SK-N-SH (cell line): ENCODE measurements around the gene FABP3. TPM values are rescaled to one million over a fixed set of nuclear protein-coding genes. Genes with fewer than 3 reads are reported as not detected.

Experiments
- CTCF ChIA-PET: fragments of 300-600, 350-600 bp; formaldehyde crosslinking; extraction: SDS; loops from one replicate; lab custom pipeline; 2021; lab: Yijun Ruan, JAX
- POLR2A ChIA-PET: fragments of 350-600 bp; sonication (Branson Sonifier 250); formaldehyde crosslinking; extraction: SDS; loops from one replicate; lab custom pipeline; 2020; ENCODE audit warnings: antibody characterized with exemption, inconsistent platforms; lab: Yijun Ruan, JAX
- DNase-seq: peaks from one replicate; pipeline ENCODE4 v3.0.0; 2012
- H2AFZ ChIP-seq: fragments of 200-600 bp; sonication (generic); 2 replicates; pipeline ENCODE4 v1.8.1; 2016; ENCODE audit warnings: antibody characterized with exemption, mild to moderate bottlenecking, low read depth
- H3F3A ChIP-seq: fragments of 200-600 bp; sonication (generic); replicated peaks from 2 replicates; pipeline ENCODE3; 2016; ENCODE audit warnings: antibody characterized with exemption, mild to moderate bottlenecking; ENCODE audit not compliant: insufficient read depth
- H3K27ac ChIP-seq, 2 experiments: fragments of 200-500 bp in 1 of 2; fragments of 200-600 bp in 1 of 2; sonication (Bioruptor generic) in 1 of 2; sonication (generic), shearing (Covaris generic) in 1 of 2; 2 replicates each; pipeline versions ENCODE4 v1.5.1 to v1.6.1; 2014 to 2016; ENCODE audit warnings: low read depth in 2 of 2, inconsistent platforms in 1 of 2, low read length in 1 of 2, mild to moderate bottlenecking in 1 of 2, mixed read lengths in 1 of 2
- H3K27me3 ChIP-seq: fragments of 200-600 bp; sonication (generic), shearing (Covaris generic); 2 replicates; pipeline ENCODE4 v1.6.1; 2016; ENCODE audit warnings: mixed run types; ENCODE audit not compliant: insufficient read depth
- H3K36me3 ChIP-seq, 2 experiments: fragments of 200-500 bp in 1 of 2; fragments of 200-600 bp in 1 of 2; sonication (Bioruptor generic) in 1 of 2; sonication (generic) in 1 of 2; replicated peaks in 1 of 2; 2 replicates each; pipeline versions ENCODE3 to v1.5.1; 2014 to 2016; ENCODE audit warnings: low read length in 1 of 2, mild to moderate bottlenecking in 1 of 2; ENCODE audit not compliant: insufficient read depth in 2 of 2, control insufficient read depth in 1 of 2
- H3K4me1 ChIP-seq, 2 experiments: fragments of 200-500 bp in 1 of 2; fragments of 200-600 bp in 1 of 2; sonication (Bioruptor generic) in 1 of 2; sonication (generic), shearing (Covaris generic) in 1 of 2; 2 replicates each; pipeline versions ENCODE4 v1.5.1 to v1.6.1; 2014 to 2016; ENCODE audit warnings: low read depth in 1 of 2, low read length in 1 of 2, mixed run types in 1 of 2; ENCODE audit not compliant: insufficient read depth in 2 of 2, control insufficient read depth in 1 of 2
- H3K4me2 ChIP-seq: fragments of 200-600 bp; sonication (generic), shearing (Covaris generic); 2 replicates; pipeline ENCODE4 v1.6.1; 2017; ENCODE audit warnings: mixed run types
- H3K4me3 ChIP-seq, 2 experiments: fragments of 200-500 bp in 1 of 2; fragments of 200-600 bp in 1 of 2; sonication (Bioruptor generic) in 1 of 2; sonication (generic), shearing (Covaris generic) in 1 of 2; 2 replicates each; pipeline versions ENCODE4 v1.5.1 to v1.8.1; 2014 to 2016; ENCODE audit warnings: low read depth in 2 of 2, inconsistent platforms in 1 of 2, low read length in 1 of 2, mild to moderate bottlenecking in 1 of 2, mixed read lengths in 1 of 2, moderate library complexity in 1 of 2
- H3K79me2 ChIP-seq: fragments of 200-600 bp; sonication (generic); 2 replicates; pipeline ENCODE4 v1.8.1; 2017; ENCODE audit warnings: mild to moderate bottlenecking; ENCODE audit not compliant: insufficient read depth
- H3K9ac ChIP-seq: fragments of 200-600 bp; sonication (generic); 2 replicates; pipeline ENCODE4 v1.6.1; 2017; ENCODE audit warnings: mixed run types
- H3K9me2 ChIP-seq: fragments of 200-600 bp; sonication (generic); 2 replicates; pipeline ENCODE4 v1.6.1; 2017; ENCODE audit warnings: mixed run types
- H3K9me3 ChIP-seq: fragments of 200-600 bp; sonication (generic); 2 replicates; pipeline ENCODE4 v1.6.1; 2017; ENCODE audit warnings: mixed run types, mild to moderate bottlenecking, moderate library complexity
- H4K20me1 ChIP-seq: fragments of 200-600 bp; sonication (generic); 2 replicates; pipeline ENCODE4 v1.6.1; 2017; ENCODE audit warnings: mild to moderate bottlenecking, mixed run types; ENCODE audit not compliant: insufficient read depth
- ELF1 ChIP-seq: IDR thresholded peaks from 2 replicates; pipeline ENCODE4 v1.4.0; 2012
- FOSL2 ChIP-seq: IDR thresholded peaks from 2 replicates; pipeline ENCODE4 v1.4.0; 2012; ENCODE audit warnings: low read depth, mild to moderate bottlenecking, moderate library complexity, borderline replicate concordance
- FOXJ3 ChIP-seq: sonication (generic); formaldehyde crosslinking; IDR thresholded peaks from 2 replicates; pipeline ENCODE4 v1.5.1; 2020; ENCODE audit warnings: mild to moderate bottlenecking, missing genetic modification reagents
- JUND ChIP-seq: IDR thresholded peaks from 2 replicates; pipeline ENCODE4 v1.4.0; 2012
- RCOR1 ChIP-seq: fragments of 150-350 bp; IDR thresholded peaks from 2 replicates; pipeline ENCODE4 v1.6.1; 2017; ENCODE audit warnings: antibody characterized with exemption, low read length
- REST ChIP-seq: IDR thresholded peaks from 2 replicates; pipeline ENCODE4 v1.6.1; 2012; ENCODE audit warnings: mild to moderate bottlenecking, low read depth, low read length, moderate library complexity
- RFX5 ChIP-seq: IDR thresholded peaks from 2 replicates; pipeline ENCODE4 v1.6.1; 2012; ENCODE audit warnings: mild to moderate bottlenecking, improper control_type of control experiment, low read length
- SMC3 ChIP-seq: IDR thresholded peaks from 2 replicates; pipeline ENCODE4 v1.6.1; 2012; ENCODE audit warnings: low read depth, low read length, improper control_type of control experiment
- TAF1 ChIP-seq: IDR thresholded peaks from 2 replicates; pipeline ENCODE4 v1.6.1; 2012; ENCODE audit warnings: low read depth, mild to moderate bottlenecking, low read length, moderate library complexity, borderline replicate concordance
- TCF12 ChIP-seq: IDR thresholded peaks from 2 replicates; pipeline ENCODE4 v1.4.0; 2012
- TEAD4 ChIP-seq: IDR thresholded peaks from 2 replicates; pipeline ENCODE4 v1.4.0; 2012; ENCODE audit warnings: mild to moderate bottlenecking, borderline replicate concordance; ENCODE audit not compliant: insufficient read depth
- USF1 ChIP-seq: IDR thresholded peaks from 2 replicates; pipeline ENCODE4 v1.4.0; 2012; ENCODE audit warnings: low read depth, borderline replicate concordance
- USF2 ChIP-seq: fragments of 150-350 bp; IDR thresholded peaks from 2 replicates; pipeline ENCODE4 v1.6.1; 2017; ENCODE audit warnings: antibody characterized with exemption, low read length, low read depth, borderline replicate concordance
- YY1 ChIP-seq: IDR thresholded peaks from 2 replicates; pipeline ENCODE4 v1.4.0; 2012; ENCODE audit warnings: low read depth, mild to moderate bottlenecking
- ZBTB33 ChIP-seq: IDR thresholded peaks from 2 replicates; pipeline ENCODE4 v1.4.0; 2012; ENCODE audit warnings: low read depth, borderline replicate concordance
- whole genome bisulfite sequencing: methylation state at CpG from one replicate; pipeline ENCODE4 v1.1.6; 2017; ENCODE audit warnings: low lambda C conversion rate; 5-methylcytosine and 5-hydroxymethylcytosine counted together
- polyA plus RNA-seq, 3 experiments: library from polyadenylated mRNA; depleted of rRNA; stranded (reverse); fragments of >200 nt; gene quantifications; 2 replicates each; pipeline ENCODE4 v1.2.3, GENCODE V29; 2012

The FABP3 gene
- polyA plus RNA-seq, 1 of the 3 experiments (the other 2 are of a cell fraction): 0.08 TPM

GRCh38 chr1:31415658-31416057 lies 42.8 kb upstream of the FABP3 start (continued):
- no peak for TF ChIP-seq RFX5
- TF ChIP-seq USF1: no peak
- no peak for TF ChIP-seq TEAD4
- TF ChIP-seq SMC3: no peak
- no peak for TF ChIP-seq REST
- TF ChIP-seq TCF12: no peak
- TF ChIP-seq YY1: no peak
- TF ChIP-seq ZBTB33: no peak
- TF ChIP-seq FOSL2: no peak

- peak overlapping the region; percentile 88; the same call in 1 of the 2 replicates for H3K4me2 ChIP-seq
- H3K27ac ChIP-seq: no peak overlapping the region
- no peaks in the 10 kb centered on the region for H3K9me3 ChIP-seq
- H3K4me3 ChIP-seq: no peak overlapping the region
- no peaks in the 10 kb centered on the region for H4K20me1 ChIP-seq
- H3K36me3 ChIP-seq: no peaks in the 10 kb centered on the region
- H3K27me3 ChIP-seq: no peaks in the 10 kb centered on the region
- ChIA-PET POLR2A (interaction anchor here (0.7 to 1.0 kb wide), 2 partner anchors 20 to 374 kb away, joined by 3 read pairs; no protein-coding TSS in a partner anchor), CTCF (interaction anchor here (1.2 to 16.8 kb wide), 3 partner anchors 20 to 232 kb away, joined by 3 to 287 read pairs (median 213); no protein-coding TSS in a partner anchor)
- no peak overlapping the region for H3K9ac ChIP-seq
- no peak for DNase-seq
- peaks cover 4% of the 10 kb centered on the region for H3F3A ChIP-seq
- H2AFZ ChIP-seq: no peak overlapping the region
- peaks cover 0 to 17% of the 10 kb centered on the region in 2 experiments; a peak in 1 of 4 replicates for H3K4me1 ChIP-seq
- TF ChIP-seq FOXJ3 (CRISPR knock-in tag) (no peak), JUND (no peak), USF2 (no peak), USF1 (no peak), TAF1 (no peak), TEAD4 (no peak), RCOR1 (no peak), ELF1 (no peak)
- WGBS: 93% methylated on average over 4 of the region's 4 CpGs
- H3K79me2 ChIP-seq: peaks cover 9% of the 10 kb centered on the region
- no peaks in the 10 kb centered on the region for H3K9me2 ChIP-seq
Measured at GRCh38 chr1:31414980-31415370, 42.1 kb upstream of the FABP3 start.
